ENCODE measurements around the gene TEKT3. TPM values are rescaled to one million over a fixed set of nuclear protein-coding genes. Genes with fewer than 3 reads are reported as not detected.

Gene TEKT3
- total RNA-seq = not detected in 2 replicates

DNA sequence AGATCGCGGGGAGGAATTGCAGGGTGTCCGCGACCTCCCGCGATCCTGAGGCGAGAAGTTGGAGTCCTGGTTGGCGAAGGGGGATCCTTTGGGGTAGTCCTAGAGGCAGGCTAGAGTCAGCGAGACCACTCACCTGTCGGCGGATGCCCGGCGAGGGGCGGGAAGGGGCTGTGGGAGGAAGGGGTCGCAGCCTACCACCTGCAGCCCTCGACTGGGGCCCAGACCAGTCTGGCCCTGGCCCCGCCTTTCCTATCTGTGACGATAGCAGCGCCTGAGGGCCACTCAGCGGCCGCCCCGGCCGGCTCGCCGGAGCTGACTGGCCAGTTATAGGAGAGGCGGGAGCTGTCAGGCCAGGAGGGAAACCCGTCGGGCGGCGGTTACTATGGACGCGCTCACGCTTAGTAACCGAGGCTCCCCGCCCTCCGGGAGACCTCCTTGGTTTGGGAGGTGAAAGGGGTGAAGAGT, at the start of gene TEKT3:
Gene TEKT3, minus strand, starts transcription at position 213 of the 465 bp plus-strand sequence. CDS start 10,012 bp downstream, outside the sequence.

GRCh38 chr17:15265131-15265530, 76.3 kb downstream of the TEKT3 start, which contains the start of gene PMP22:
PMP22 (minus strand) TSS chr17:15265326; CDS start chr17:15260727, 4,599 bp downstream.

Other genes with a start within 250 kb of the TEKT3 start
- gene PMP22, start 76.3 kb downstream of the TEKT3 start, total RNA-seq = 0.48 TPM in 1 of 2 replicates, not detected in the other
- 0.24 and 0.43 TPM in 2 replicates for gene CDRT4, start 126.0 kb upstream of the TEKT3 start, total RNA-seq
- gene TVP23C, start 221.9 kb upstream of the TEKT3 start, total RNA-seq = 6.4 and 14.5 TPM in 2 replicates

Measured in tracheal epithelial cell (primary cell).